Measurements from ENCODE around the gene ETV6. TPM values are rescaled to one million over a fixed set of nuclear protein-coding genes. Genes with fewer than 3 reads are reported as not detected.

The ETV6 gene
- total RNA-seq, 1 experiment from 2014 or later: 17.2 TPM

DNA sequence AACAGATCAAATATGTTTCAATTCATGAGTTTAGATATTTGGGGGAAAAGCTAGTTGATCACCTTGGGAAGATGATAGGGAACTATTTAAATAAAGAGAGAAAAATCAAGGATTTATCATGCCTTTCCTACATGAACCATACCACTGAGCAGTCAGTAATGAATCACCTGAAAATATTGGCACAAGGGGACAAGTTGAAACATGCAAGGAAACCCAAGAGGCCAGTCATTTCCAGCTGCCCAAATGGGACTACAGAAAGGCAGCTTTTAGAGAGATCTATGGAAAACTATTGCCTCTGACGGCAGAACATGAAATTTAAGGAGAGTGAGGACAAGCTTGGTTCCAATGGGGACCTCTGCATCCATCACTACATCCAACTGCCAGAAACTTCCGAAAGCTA, 14.1 kb upstream of the ETV6 start:
- Histone ChIP-seq H3K4me1 (ENCODE audit: control insufficient read depth, insufficient read depth, low read length) (no peaks in the 10 kb centered on the region), H3K9me3 (ENCODE audit: control insufficient read depth, insufficient read depth, low read depth, low read length) (0 out of 2 replicates have a peak, but pooled peaks cover 3% of the 10 kb centered on the region), H3K4me3 (ENCODE audit: low read depth in 2 of 2, low read length in 2 of 2) (no peak overlapping the region), H3K27me3 (ENCODE audit: control insufficient read depth, insufficient read depth, low read length) (no peaks in the 10 kb centered on the region), H3K36me3 (ENCODE audit: control insufficient read depth, insufficient read depth, low read length) (no peaks in the 10 kb centered on the region), H3K27ac (ENCODE audit: low read length) (no peak overlapping the region)
- DNase-seq (ENCODE audit: low read depth, low spot score) (no peak), ATAC-seq (no peak)
- intact Hi-C loops (cut with micrococcal nuclease; ENCODE audit: unreplicated experiment): no loop called here
- in situ Hi-C loops (cut with HindIII; ENCODE audit: low pct_unique_long_range_greater_than_20kb, low sequenced_read_pairs): no loop called here
- no TSS peak for BruUV-seq (replicated peaks)
- ChIA-PET POLR2A (no interaction called here), CTCF (no interaction called here)
- TF ChIP-seq TCF7L2 (IDR thresholded peaks at IDR 0.05; ENCODE audit: low read depth, low read length) (no peak), SIN3A (IDR thresholded peaks at IDR 0.05; ENCODE audit: borderline replicate concordance, insufficient read depth, low read depth, low read length) (no peak), POLR2AphosphoS5 (IDR thresholded peaks at IDR 0.05; ENCODE audit: low read depth, low read length) (no peak)
- TF ChIP-seq, protein P1, sequence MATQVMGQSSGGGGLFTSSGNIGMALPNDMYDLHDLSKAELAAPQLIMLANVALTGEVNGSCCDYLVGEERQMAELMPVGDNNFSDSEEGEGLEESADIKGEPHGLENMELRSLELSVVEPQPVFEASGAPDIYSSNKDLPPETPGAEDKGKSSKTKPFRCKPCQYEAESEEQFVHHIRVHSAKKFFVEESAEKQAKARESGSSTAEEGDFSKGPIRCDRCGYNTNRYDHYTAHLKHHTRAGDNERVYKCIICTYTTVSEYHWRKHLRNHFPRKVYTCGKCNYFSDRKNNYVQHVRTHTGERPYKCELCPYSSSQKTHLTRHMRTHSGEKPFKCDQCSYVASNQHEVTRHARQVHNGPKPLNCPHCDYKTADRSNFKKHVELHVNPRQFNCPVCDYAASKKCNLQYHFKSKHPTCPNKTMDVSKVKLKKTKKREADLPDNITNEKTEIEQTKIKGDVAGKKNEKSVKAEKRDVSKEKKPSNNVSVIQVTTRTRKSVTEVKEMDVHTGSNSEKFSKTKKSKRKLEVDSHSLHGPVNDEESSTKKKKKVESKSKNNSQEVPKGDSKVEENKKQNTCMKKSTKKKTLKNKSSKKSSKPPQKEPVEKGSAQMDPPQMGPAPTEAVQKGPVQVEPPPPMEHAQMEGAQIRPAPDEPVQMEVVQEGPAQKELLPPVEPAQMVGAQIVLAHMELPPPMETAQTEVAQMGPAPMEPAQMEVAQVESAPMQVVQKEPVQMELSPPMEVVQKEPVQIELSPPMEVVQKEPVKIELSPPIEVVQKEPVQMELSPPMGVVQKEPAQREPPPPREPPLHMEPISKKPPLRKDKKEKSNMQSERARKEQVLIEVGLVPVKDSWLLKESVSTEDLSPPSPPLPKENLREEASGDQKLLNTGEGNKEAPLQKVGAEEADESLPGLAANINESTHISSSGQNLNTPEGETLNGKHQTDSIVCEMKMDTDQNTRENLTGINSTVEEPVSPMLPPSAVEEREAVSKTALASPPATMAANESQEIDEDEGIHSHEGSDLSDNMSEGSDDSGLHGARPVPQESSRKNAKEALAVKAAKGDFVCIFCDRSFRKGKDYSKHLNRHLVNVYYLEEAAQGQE (IDR thresholded peaks at IDR 0.05; ENCODE audit: insufficient read depth in 1 of 2, low read depth in 2 of 2, low read length in 1 of 2): no peak
- TF ChIP-seq, protein P2, sequence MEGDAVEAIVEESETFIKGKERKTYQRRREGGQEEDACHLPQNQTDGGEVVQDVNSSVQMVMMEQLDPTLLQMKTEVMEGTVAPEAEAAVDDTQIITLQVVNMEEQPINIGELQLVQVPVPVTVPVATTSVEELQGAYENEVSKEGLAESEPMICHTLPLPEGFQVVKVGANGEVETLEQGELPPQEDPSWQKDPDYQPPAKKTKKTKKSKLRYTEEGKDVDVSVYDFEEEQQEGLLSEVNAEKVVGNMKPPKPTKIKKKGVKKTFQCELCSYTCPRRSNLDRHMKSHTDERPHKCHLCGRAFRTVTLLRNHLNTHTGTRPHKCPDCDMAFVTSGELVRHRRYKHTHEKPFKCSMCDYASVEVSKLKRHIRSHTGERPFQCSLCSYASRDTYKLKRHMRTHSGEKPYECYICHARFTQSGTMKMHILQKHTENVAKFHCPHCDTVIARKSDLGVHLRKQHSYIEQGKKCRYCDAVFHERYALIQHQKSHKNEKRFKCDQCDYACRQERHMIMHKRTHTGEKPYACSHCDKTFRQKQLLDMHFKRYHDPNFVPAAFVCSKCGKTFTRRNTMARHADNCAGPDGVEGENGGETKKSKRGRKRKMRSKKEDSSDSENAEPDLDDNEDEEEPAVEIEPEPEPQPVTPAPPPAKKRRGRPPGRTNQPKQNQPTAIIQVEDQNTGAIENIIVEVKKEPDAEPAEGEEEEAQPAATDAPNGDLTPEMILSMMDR (IDR thresholded peaks at IDR 0.05): no peak

DNA sequence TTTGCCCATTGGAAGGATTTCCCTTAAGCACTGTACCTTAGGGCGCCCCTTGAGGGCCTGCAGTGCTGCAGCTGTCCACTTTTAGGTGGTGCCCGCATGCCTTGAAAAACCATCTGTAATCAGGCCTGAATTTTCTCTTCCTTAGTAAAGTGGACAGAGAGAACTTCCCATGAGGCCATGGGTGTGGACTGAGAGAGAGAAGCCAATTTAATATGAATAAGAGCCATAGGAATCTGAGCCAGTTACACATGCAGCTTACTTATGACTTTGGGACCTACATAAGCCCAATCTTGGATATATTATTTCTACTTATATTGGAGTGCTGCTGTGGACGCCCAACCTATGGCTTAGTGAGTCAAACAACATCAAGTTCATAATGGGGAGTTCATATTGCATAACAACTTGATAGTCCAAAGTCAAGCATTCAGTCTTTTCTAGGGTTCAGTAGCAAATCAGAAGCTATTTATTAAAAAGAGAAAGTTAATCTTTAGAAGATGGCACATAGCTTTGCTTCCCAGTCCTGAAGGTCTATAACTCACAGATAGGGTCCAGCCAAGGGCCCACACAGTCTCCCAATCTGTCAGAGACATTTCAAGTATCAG, 11.1 kb upstream of the ETV6 start:
- intact Hi-C loops (cut with micrococcal nuclease; ENCODE audit: unreplicated experiment): no loop called here
- Histone ChIP-seq H3K4me1 (ENCODE audit: control insufficient read depth, insufficient read depth, low read length) (no peaks in the 10 kb centered on the region), H3K4me3 (ENCODE audit: low read depth in 2 of 2, low read length in 2 of 2) (no peak overlapping the region), H3K27ac (ENCODE audit: low read length) (no peak overlapping the region), H3K36me3 (ENCODE audit: control insufficient read depth, insufficient read depth, low read length) (no peaks in the 10 kb centered on the region), H3K9me3 (ENCODE audit: control insufficient read depth, insufficient read depth, low read depth, low read length) (0 out of 2 replicates have a peak, but pooled peaks cover 3% of the 10 kb centered on the region), H3K27me3 (ENCODE audit: control insufficient read depth, insufficient read depth, low read length) (no peaks in the 10 kb centered on the region)
- ATAC-seq (no peak), DNase-seq (ENCODE audit: low read depth, low spot score) (no peak)
- BruUV-seq (replicated peaks): no TSS peak
- in situ Hi-C loops (cut with HindIII; ENCODE audit: low pct_unique_long_range_greater_than_20kb, low sequenced_read_pairs): no loop called here
- ChIA-PET CTCF (no interaction called here), POLR2A (no interaction called here)
- TF ChIP-seq, protein P1 (IDR thresholded peaks at IDR 0.05; ENCODE audit: insufficient read depth in 1 of 2, low read depth in 2 of 2, low read length in 1 of 2): no peak
- TF ChIP-seq POLR2AphosphoS5 (IDR thresholded peaks at IDR 0.05; ENCODE audit: low read depth, low read length) (no peak), TCF7L2 (IDR thresholded peaks at IDR 0.05; ENCODE audit: low read depth, low read length) (no peak), SIN3A (IDR thresholded peaks at IDR 0.05; ENCODE audit: borderline replicate concordance, insufficient read depth, low read depth, low read length) (no peak)
- TF ChIP-seq, protein P2 (IDR thresholded peaks at IDR 0.05): no peak

Measured in Panc1 (cell line).